AG04450 (cell line): ENCODE measurements around the gene DCUN1D3. TPM values are rescaled to one million over a fixed set of nuclear protein-coding genes. Genes with fewer than 3 reads are reported as not detected.

Experiments
- CTCF ChIA-PET: fragments of 300-600, 350-600 bp; formaldehyde crosslinking; extraction: SDS; loops from one replicate; lab custom pipeline; 2022; ENCODE audit warnings: antibody characterized with exemption, inconsistent platforms; lab: Charles Lee
- POLR2A ChIA-PET: fragments of 350-600 bp; formaldehyde crosslinking; extraction: SDS; loops from one replicate; lab custom pipeline; 2021; ENCODE audit warnings: antibody characterized with exemption, inconsistent platforms; lab: Yijun Ruan, JAX
- DNase-seq: peaks from one replicate; pipeline ENCODE4 v3.0.0-alpha.2; 2011; ENCODE audit warnings: low read depth, low spot score
- H3K27ac ChIP-seq: one replicate; pipeline ENCODE4 v1.5.1; 2012; ENCODE audit warnings: low read depth, low read length, control low read depth
- H3K27me3 ChIP-seq: one replicate; pipeline ENCODE4 v1.6.0; 2012; ENCODE audit warnings: low read length; ENCODE audit not compliant: control insufficient read depth, insufficient read depth
- H3K4me3 ChIP-seq: 2 replicates; pipeline ENCODE4 v1.5.1; 2011; ENCODE audit warnings: mild to moderate bottlenecking, low read depth, low read length, control low read depth
- H3K9me3 ChIP-seq: 2 replicates; pipeline ENCODE4 v1.5.1; 2012; ENCODE audit warnings: low read length; ENCODE audit not compliant: control insufficient read depth, insufficient read depth
- polyA plus RNA-seq: library from polyadenylated mRNA; depleted of rRNA; stranded (reverse); fragments of >200 nt; gene quantifications from 2 replicates; pipeline ENCODE4 v1.2.3, GENCODE V29; 2011
- TF ChIP-seq, protein P1 (sequence below): IDR thresholded peaks from 2 replicates; pipeline ENCODE4 v1.5.1; 2011; ENCODE audit warnings: low read depth, low read length, control low read depth, inconsistent platforms

DCUN1D3 gene
- polyA plus RNA-seq, 1 experiment = 11.3 TPM

DNA sequence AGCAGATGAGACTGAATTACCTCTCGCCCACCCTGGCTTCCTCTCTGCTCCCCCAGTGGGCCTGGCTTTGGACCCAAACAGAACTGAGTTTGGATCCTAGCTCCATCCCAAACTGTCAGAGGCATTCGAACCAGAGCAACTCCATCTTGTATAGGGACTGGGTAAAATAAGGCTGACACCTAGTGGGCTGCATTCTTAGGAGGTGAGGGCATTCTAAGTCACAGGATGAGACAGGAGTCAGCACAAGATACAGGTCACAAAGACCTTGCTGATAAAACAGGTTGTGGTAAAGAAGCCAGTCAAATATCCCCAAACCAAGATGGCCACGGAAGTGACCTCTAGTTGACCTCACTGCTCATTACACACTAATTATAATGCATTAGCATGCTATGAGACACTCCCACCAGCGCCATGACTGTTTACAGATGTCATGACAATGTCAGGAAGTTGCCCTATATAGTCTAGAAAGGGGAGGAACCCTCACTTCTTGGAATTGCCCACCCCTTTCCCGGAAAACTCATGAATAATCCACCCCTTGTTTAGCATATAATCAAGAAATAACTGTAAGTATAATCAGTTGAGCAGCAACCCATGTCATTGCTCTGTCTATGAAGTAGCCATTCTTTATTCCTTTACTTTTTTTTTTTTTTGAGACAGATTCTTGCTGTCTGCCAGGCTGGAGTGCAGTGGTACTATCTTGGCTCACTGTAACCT lies 44.9 kb upstream of the DCUN1D3 start:
- DNase-seq = no peak
- ChIA-PET CTCF (no interaction called here), POLR2A (no interaction called here)
- peaks cover 4% of the 10 kb centered on the region for H3K27me3 ChIP-seq
- no peak overlapping the region for H3K27ac ChIP-seq
- TF ChIP-seq, protein P1, sequence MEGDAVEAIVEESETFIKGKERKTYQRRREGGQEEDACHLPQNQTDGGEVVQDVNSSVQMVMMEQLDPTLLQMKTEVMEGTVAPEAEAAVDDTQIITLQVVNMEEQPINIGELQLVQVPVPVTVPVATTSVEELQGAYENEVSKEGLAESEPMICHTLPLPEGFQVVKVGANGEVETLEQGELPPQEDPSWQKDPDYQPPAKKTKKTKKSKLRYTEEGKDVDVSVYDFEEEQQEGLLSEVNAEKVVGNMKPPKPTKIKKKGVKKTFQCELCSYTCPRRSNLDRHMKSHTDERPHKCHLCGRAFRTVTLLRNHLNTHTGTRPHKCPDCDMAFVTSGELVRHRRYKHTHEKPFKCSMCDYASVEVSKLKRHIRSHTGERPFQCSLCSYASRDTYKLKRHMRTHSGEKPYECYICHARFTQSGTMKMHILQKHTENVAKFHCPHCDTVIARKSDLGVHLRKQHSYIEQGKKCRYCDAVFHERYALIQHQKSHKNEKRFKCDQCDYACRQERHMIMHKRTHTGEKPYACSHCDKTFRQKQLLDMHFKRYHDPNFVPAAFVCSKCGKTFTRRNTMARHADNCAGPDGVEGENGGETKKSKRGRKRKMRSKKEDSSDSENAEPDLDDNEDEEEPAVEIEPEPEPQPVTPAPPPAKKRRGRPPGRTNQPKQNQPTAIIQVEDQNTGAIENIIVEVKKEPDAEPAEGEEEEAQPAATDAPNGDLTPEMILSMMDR = no peak
- no peak overlapping the region for H3K4me3 ChIP-seq
- H3K9me3 ChIP-seq = no peaks in the 10 kb centered on the region

DNA sequence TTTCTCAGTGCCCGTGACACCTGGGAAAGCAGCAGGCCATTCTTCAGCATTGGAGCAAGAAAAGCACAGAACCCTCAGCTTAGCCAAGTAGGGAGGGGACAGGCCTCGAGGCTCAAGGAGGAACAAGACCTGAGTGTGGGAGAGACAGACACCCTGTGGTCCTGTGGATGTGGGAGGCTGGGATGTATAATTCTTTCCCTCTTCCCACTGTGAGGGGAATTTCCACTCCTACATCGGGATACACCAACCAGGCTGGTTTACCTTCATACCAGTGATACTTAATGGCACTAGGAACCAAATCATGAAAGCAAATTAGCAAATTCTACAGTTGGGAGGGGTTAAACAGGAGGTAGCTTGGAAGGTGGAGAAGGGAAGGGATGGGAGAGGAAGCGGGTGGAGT lies 42.1 kb upstream of the DCUN1D3 start:
- no peak for DNase-seq
- TF ChIP-seq, protein P1 = no peak
- CTCF ChIA-PET = no interaction called here
- H3K27me3 ChIP-seq = no peaks in the 10 kb centered on the region
- no peak overlapping the region for H3K4me3 ChIP-seq
- POLR2A ChIA-PET = no interaction called here
- H3K9me3 ChIP-seq = no peaks in the 10 kb centered on the region
- H3K27ac ChIP-seq = no peak overlapping the region

- Histone ChIP-seq H3K27me3 (no peaks in the 10 kb centered on the region), H3K27ac (no peak overlapping the region), H3K9me3 (no peaks in the 10 kb centered on the region), H3K4me3 (no peak overlapping the region)
- no peak for DNase-seq
- TF ChIP-seq, protein P1 = no peak
- CTCF ChIA-PET = no interaction called here
- POLR2A ChIA-PET = no interaction called here
Measured at GRCh38 chr16:20941636-20941926, 41.4 kb upstream of the DCUN1D3 start.

GRCh38 chr16:20940871-20941635 lies 40.9 kb upstream of the DCUN1D3 start:
- ChIA-PET CTCF (no interaction called here), POLR2A (no interaction called here)
- TF ChIP-seq, protein P1 = no peak
- Histone ChIP-seq H3K27me3 (no peaks in the 10 kb centered on the region), H3K9me3 (no peaks in the 10 kb centered on the region), H3K4me3 (no peak overlapping the region), H3K27ac (no peak overlapping the region)
- no peak for DNase-seq

DNA sequence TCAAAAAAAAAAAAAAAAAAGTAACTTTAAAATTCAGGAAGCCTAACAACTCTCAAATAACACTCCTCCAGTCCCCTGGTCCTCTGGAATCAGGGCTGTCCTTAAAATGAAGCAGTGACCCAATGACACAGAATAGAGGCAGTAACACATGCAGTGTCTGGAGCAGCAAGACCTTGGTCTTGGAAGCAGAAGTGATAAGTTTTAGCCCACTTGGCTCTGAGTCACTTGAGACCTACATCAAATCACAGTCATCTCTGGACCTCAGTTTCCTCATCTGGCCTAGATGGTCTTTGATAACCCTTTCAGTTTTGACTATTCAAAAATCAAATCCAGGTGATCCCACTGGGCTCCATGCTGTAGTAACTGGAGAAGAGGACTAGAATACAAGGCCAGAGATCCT lies 39.5 kb upstream of the DCUN1D3 start:
- DNase-seq = no peak
- H3K4me3 ChIP-seq = no peak overlapping the region
- ChIA-PET CTCF (interaction anchor here (0.7 kb wide), 1 partner anchor 36 kb away, joined by 4 read pairs; no protein-coding TSS in a partner anchor), POLR2A (interaction anchor here (0.7 kb wide), 1 partner anchor 88 kb away, joined by 7 read pairs; no protein-coding TSS in a partner anchor)
- no peaks in the 10 kb centered on the region for H3K9me3 ChIP-seq
- TF ChIP-seq, protein P1 = no peak
- H3K27ac ChIP-seq = no peak overlapping the region
- H3K27me3 ChIP-seq = peaks cover 5% of the 10 kb centered on the region
